IMR-90 (cell line): ENCODE results near the gene KDM8. TPM values are rescaled to one million over a fixed set of nuclear protein-coding genes. Genes with fewer than 3 reads are reported as not detected.

Experiments used
- ATAC-seq: fragments of 200-7000 bp; cut with Tn5 transposase; 2 replicates; pipeline ENCODE4 v1.9.1; 2020; ENCODE audit warnings: low read depth, mild to moderate bottlenecking, moderate library complexity
- BruUV-seq: library from RNA; stranded (reverse); fragments of 400-500 nt; replicated peaks from 2 replicates; lab custom pipeline; 2021; lab: Mats Ljungman, UMichigan
- CTCF ChIA-PET: fragments of 300-600 bp; formaldehyde crosslinking; extraction: SDS; loops from one replicate; lab custom pipeline; 2021; ENCODE audit warnings: antibody characterized with exemption; lab: Yijun Ruan, JAX
- POLR2A ChIA-PET: fragments of 300-600 bp; sonication (Branson Sonifier 250); formaldehyde crosslinking; loops from one replicate; lab custom pipeline; 2022; ENCODE audit warnings: antibody characterized with exemption; ENCODE audit not compliant: unreplicated experiment; lab: Charles Lee
- DNase-seq: peaks from one replicate; pipeline ENCODE4 v3.0.0; 2013
- H2AFZ ChIP-seq: replicated peaks from 2 replicates; pipeline ENCODE3; 2013; ENCODE audit warnings: low read length, mild to moderate bottlenecking; ENCODE audit not compliant: poor library complexity
- H2AK5ac ChIP-seq: 2 replicates; pipeline ENCODE4 v1.6.1; 2013; ENCODE audit warnings: low read depth, low read length, inconsistent platforms
- H2AK9ac ChIP-seq: replicated peaks from 2 replicates; pipeline ENCODE3; 2013; ENCODE audit warnings: mild to moderate bottlenecking, low read depth, low read length, moderate library complexity; ENCODE audit not compliant: poor library complexity
- H2BK120ac ChIP-seq: 2 replicates; pipeline ENCODE4 v1.6.1; 2013; ENCODE audit warnings: low read depth, low read length, inconsistent platforms
- H2BK15ac ChIP-seq: 3 replicates; pipeline ENCODE4 v1.6.1; 2013; ENCODE audit warnings: low read depth, low read length, inconsistent platforms
- H2BK20ac ChIP-seq: 2 replicates; pipeline ENCODE4 v1.6.1; 2013; ENCODE audit warnings: low read depth, mild to moderate bottlenecking, inconsistent platforms, low read length, moderate library complexity
- H2BK5ac ChIP-seq: 2 replicates; pipeline ENCODE4 v1.6.1; 2013; ENCODE audit warnings: mild to moderate bottlenecking, low read depth, low read length, inconsistent platforms; ENCODE audit not compliant: poor library complexity, severe bottlenecking
- H3K14ac ChIP-seq: replicated peaks from 2 replicates; pipeline ENCODE4 v1.6.1; 2013; ENCODE audit warnings: low read depth, low read length, inconsistent platforms
- H3K18ac ChIP-seq: 2 replicates; pipeline ENCODE4 v1.6.1; 2013; ENCODE audit warnings: low read depth, low read length, control low read depth
- H3K23ac ChIP-seq: 2 replicates; pipeline ENCODE4 v1.6.1; 2013; ENCODE audit warnings: low read depth, low read length, inconsistent platforms
- H3K27ac ChIP-seq: 2 replicates; pipeline ENCODE4 v1.5.1; 2013; ENCODE audit warnings: mild to moderate bottlenecking, control low read depth, low read length; ENCODE audit not compliant: insufficient read depth
- H3K27me3 ChIP-seq: 2 replicates; pipeline ENCODE4 v1.6.1; 2013; ENCODE audit warnings: low read length; ENCODE audit not compliant: control insufficient read depth, insufficient read depth
- H3K36me3 ChIP-seq: 2 replicates; pipeline ENCODE4 v1.6.1; 2013; ENCODE audit warnings: low read length, mixed read lengths; ENCODE audit not compliant: control insufficient read depth, insufficient read depth
- H3K4ac ChIP-seq: 2 replicates; pipeline ENCODE4 v1.6.1; 2013; ENCODE audit warnings: low read depth, low read length, inconsistent platforms
- H3K4me1 ChIP-seq: 2 replicates; pipeline ENCODE4 v1.6.1; 2013; ENCODE audit warnings: low read length, mixed read lengths; ENCODE audit not compliant: control insufficient read depth, insufficient read depth
- H3K4me2 ChIP-seq: 2 replicates; pipeline ENCODE4 v1.6.1; 2013; ENCODE audit warnings: low read depth, mild to moderate bottlenecking, control low read depth, low read length, moderate library complexity
- H3K4me3 ChIP-seq: 2 replicates; pipeline ENCODE4 v1.5.1; 2013; ENCODE audit warnings: low read depth, mild to moderate bottlenecking, control low read depth, low read length, moderate library complexity; ENCODE audit not compliant: insufficient read depth
- H3K56ac ChIP-seq: 2 replicates; pipeline ENCODE4 v1.6.1; 2013; ENCODE audit warnings: low read length, inconsistent platforms; ENCODE audit not compliant: insufficient read depth; ENCODE audit errors: extremely low read depth
- H3K79me1 ChIP-seq, 2 experiments: 2 replicates each; pipeline ENCODE4 v1.6.1; 2013; ENCODE audit warnings: low read length in 2 of 2, inconsistent platforms in 1 of 2, low read depth in 1 of 2
- H3K9ac ChIP-seq: 2 replicates; pipeline ENCODE4 v1.6.1; 2013; ENCODE audit warnings: low read depth, low read length, control low read depth
- H3K9me1 ChIP-seq: 2 replicates; pipeline ENCODE4 v1.6.1; 2013; ENCODE audit warnings: low read length, inconsistent platforms; ENCODE audit not compliant: insufficient read depth
- H3K9me3 ChIP-seq: 2 replicates; pipeline ENCODE4 v1.6.1; 2013; ENCODE audit warnings: low read length; ENCODE audit not compliant: control insufficient read depth, insufficient read depth
- H4K20me1 ChIP-seq: 2 replicates; pipeline ENCODE4 v1.6.1; 2013; ENCODE audit warnings: low read length, inconsistent platforms; ENCODE audit not compliant: insufficient read depth
- H4K5ac ChIP-seq: 2 replicates; pipeline ENCODE4 v1.6.1; 2013; ENCODE audit warnings: mild to moderate bottlenecking, low read depth, low read length, control low read depth
- H4K8ac ChIP-seq, 2 experiments: 2 replicates each; pipeline ENCODE4 v1.6.1; 2013; ENCODE audit warnings: low read depth in 2 of 2, low read length in 2 of 2, control low read depth in 1 of 2, inconsistent platforms in 1 of 2
- H4K91ac ChIP-seq: 2 replicates; pipeline ENCODE4 v1.6.1; 2013; ENCODE audit warnings: low read depth, low read length, inconsistent platforms; ENCODE audit not compliant: insufficient read depth
- CEBPB ChIP-seq: IDR thresholded peaks from 2 replicates; pipeline ENCODE4 v1.6.1; 2012; ENCODE audit warnings: low read depth, low read length, improper control_type of control experiment
- CHD1 ChIP-seq: IDR thresholded peaks from 2 replicates; pipeline ENCODE4 v1.6.1; 2012; ENCODE audit warnings: low read depth, low read length, improper control_type of control experiment
- CTCF ChIP-seq: conservative IDR thresholded peaks from 2 replicates; pipeline ENCODE4 v1.5.1; 2012; ENCODE audit warnings: mild to moderate bottlenecking, low read depth, low read length, improper control_type of control experiment
- MAFK ChIP-seq: IDR thresholded peaks from 2 replicates; pipeline ENCODE4 v1.6.1; 2012; ENCODE audit warnings: low read depth, low read length, improper control_type of control experiment
- MAZ ChIP-seq: IDR thresholded peaks from 2 replicates; pipeline ENCODE4 v1.6.1; 2012; ENCODE audit warnings: low read depth, mild to moderate bottlenecking, low read length, improper control_type of control experiment, moderate library complexity, borderline replicate concordance
- MXI1 ChIP-seq: IDR thresholded peaks from 2 replicates; pipeline ENCODE4 v1.6.1; 2012; ENCODE audit warnings: low read depth, mild to moderate bottlenecking, low read length, moderate library complexity, borderline replicate concordance
- NFE2L2 ChIP-seq: fragments of 150-350 bp; IDR thresholded peaks from 2 replicates; pipeline ENCODE4 v1.6.1; 2016; ENCODE audit warnings: low read depth, mild to moderate bottlenecking, low read length
- RCOR1 ChIP-seq: IDR thresholded peaks from 2 replicates; pipeline ENCODE4 v1.6.1; 2012; ENCODE audit warnings: mild to moderate bottlenecking, low read length, improper control_type of control experiment; ENCODE audit not compliant: insufficient replicate concordance
- SMC3 ChIP-seq: fragments of 150-350 bp; IDR thresholded peaks from 2 replicates; pipeline ENCODE4 v1.6.1; 2016; ENCODE audit warnings: low read depth, mild to moderate bottlenecking, antibody characterized with exemption, low read length, moderate library complexity
- USF2 ChIP-seq: fragments of 150-350 bp; IDR thresholded peaks from 2 replicates; pipeline ENCODE4 v1.6.1; 2017; ENCODE audit warnings: mild to moderate bottlenecking, antibody characterized with exemption, low read length, low read depth
- WGBS, 2 experiments: methylation state at CpG; one replicate each; pipeline versions ENCODE4 v1.1.5 to v1.1.7; 2013; ENCODE audit warnings: missing lambda C conversion rate in 2 of 2; ENCODE audit not compliant: insufficient read length in 1 of 2; ENCODE audit errors: extremely low coverage in 2 of 2; 5-methylcytosine and 5-hydroxymethylcytosine counted together
- dilution Hi-C: fragments of 300-500 bp; cut with HindIII; formaldehyde crosslinking; loops from one replicate; pipeline ENCODE4 v1.14.3; 2018; ENCODE audit warnings: low sequenced_read_pairs; ENCODE audit not compliant: unreplicated experiment
- in situ Hi-C: fragments of 300-500 bp; cut with MboI; formaldehyde crosslinking; loops from 3 replicates; pipeline ENCODE4 v1.14.3; 2019; ENCODE audit warnings: low sequenced_read_pairs, inconsistent platforms, mixed read lengths
- intact Hi-C: fragments of 100-400 bp; cut with micrococcal nuclease; formaldehyde crosslinking; loops from 2 replicates; pipeline ENCODE4 v1.10.0; 2022
- polyA plus RNA-seq, 3 experiments: library from polyadenylated mRNA; depleted of rRNA; stranded (reverse); fragments of >200 nt; gene quantifications; 2 replicates each; pipeline ENCODE4 v1.2.3, GENCODE V29; 2012; ENCODE audit warnings: low replicate concordance in 1 of 3
- total RNA-seq: library from RNA; depleted of rRNA; stranded (reverse); fragments of >200 nt; gene quantifications from 2 replicates; pipeline ENCODE4 v1.2.3, GENCODE V29; 2012

The KDM8 gene
- total and polyA plus RNA-seq, 2 of the 4 experiments (the other 2 are of a cell fraction) = 3.2 to 3.8 TPM

GRCh38 chr16:27220527-27220926 lies 17.2 kb downstream of the KDM8 start:
- no peak overlapping the region for H2BK20ac ChIP-seq
- CTCF ChIA-PET = interaction anchor here (2.1 kb wide), 1 partner anchor 14 kb away, joined by 9 read pairs; no protein-coding TSS in a partner anchor
- in situ Hi-C loops (no loop called here), intact Hi-C loops (no loop called here), dilution Hi-C loops (no loop called here)
- no peak overlapping the region for H3K27ac ChIP-seq
- H2AK5ac ChIP-seq = peak overlapping the region; percentile 67
- H2AFZ ChIP-seq = no peak overlapping the region
- H4K5ac ChIP-seq = peak overlapping the region; percentile 17
- POLR2A ChIA-PET = no interaction called here
- peaks cover 26% of the 10 kb centered on the region for H3K4me1 ChIP-seq
- no peak overlapping the region; a peak in 1 of 4 replicates for H4K8ac ChIP-seq
- no peak for DNase-seq
- no TSS peak for BruUV-seq
- H3K9me1 ChIP-seq = peaks cover 21% of the 10 kb centered on the region
- peaks cover 0 to 15% of the 10 kb centered on the region in 2 experiments; a peak in 2 of 4 replicates for H3K79me1 ChIP-seq
- no peak overlapping the region for H3K9ac ChIP-seq
- no peak overlapping the region for H3K4me3 ChIP-seq
- H3K4me2 ChIP-seq = no peak overlapping the region
- H3K27me3 ChIP-seq = no peaks in the 10 kb centered on the region
- no peak for ATAC-seq
- H2AK9ac ChIP-seq = no peak overlapping the region
- peak overlapping the region; percentile 0; the same call in 1 of the 3 replicates for H2BK15ac ChIP-seq
- 94% methylated on average over 8 of the region's 8 CpGs; no CpG with 5 or more reads in 1 of the 2 experiments for WGBS, 2 experiments
- no peak overlapping the region for H2BK5ac ChIP-seq
- peak overlapping the region; percentile 25; the same call in 1 of the 2 replicates for H3K4ac ChIP-seq
- H3K23ac ChIP-seq = no peak overlapping the region
- no peaks in the 10 kb centered on the region; the same call in 1 of the 2 replicates for H4K20me1 ChIP-seq
- H3K18ac ChIP-seq = no peak overlapping the region
- H4K91ac ChIP-seq = peak overlapping the region; percentile 96
- no peaks in the 10 kb centered on the region for H3K9me3 ChIP-seq
- no peak overlapping the region for H3K56ac ChIP-seq
- H2BK120ac ChIP-seq = peak overlapping the region; percentile 46; the same call in 1 of the 2 replicates
- no peak for TF ChIP-seq CTCF
- no peak for TF ChIP-seq MAFK
- TF ChIP-seq MAZ = no peak
- TF ChIP-seq USF2 = no peak
- no peak for TF ChIP-seq NFE2L2
- TF ChIP-seq CHD1 = no peak
- no peak for TF ChIP-seq CEBPB
- no peak for TF ChIP-seq SMC3
- no peak for TF ChIP-seq RCOR1
- no peak for TF ChIP-seq MXI1
- H3K36me3 ChIP-seq = peaks cover 22% of the 10 kb centered on the region
- H3K14ac ChIP-seq = 0 out of 2 replicates have a peak overlapping the region, but pooled peaks have one; percentile 8
